Activated naive CD8-positive, alpha-beta T cell treated with anti-CD3 and anti-CD28 coated beads, Interleukin-2, amount 50 U/mL, for 24 hours (primary cell): Measurements from ENCODE around the gene TWIST2.

Experiments
- ATAC-seq: fragments of 150-1000 bp; cut with Tn5 transposase; one replicate; pipeline ENCODE4 v1.10.0; 2021
- DNase-seq: peaks from one replicate; pipeline ENCODE4 v3.0.0; 2021
- H3K27ac Mint-ChIP-seq: one replicate; pipeline ENCODE4 v1.8.0; 2021; ENCODE audit warnings: mild to moderate bottlenecking, mixed read lengths
- H3K27me3 Mint-ChIP-seq: one replicate; pipeline ENCODE4 v1.8.0; 2021; ENCODE audit warnings: mixed read lengths
- H3K36me3 Mint-ChIP-seq: one replicate; pipeline ENCODE4 v1.8.0; 2021; ENCODE audit warnings: low read depth, mixed read lengths
- H3K4me1 Mint-ChIP-seq: one replicate; pipeline ENCODE4 v1.8.0; 2021; ENCODE audit warnings: mixed read lengths
- H3K4me3 Mint-ChIP-seq: one replicate; pipeline ENCODE4 v1.8.0; 2021; ENCODE audit warnings: mild to moderate bottlenecking, moderate library complexity, mixed read lengths
- H3K9me3 Mint-ChIP-seq: one replicate; pipeline ENCODE4 v1.8.0; 2021; ENCODE audit warnings: mixed read lengths

TWIST2 gene

DNA sequence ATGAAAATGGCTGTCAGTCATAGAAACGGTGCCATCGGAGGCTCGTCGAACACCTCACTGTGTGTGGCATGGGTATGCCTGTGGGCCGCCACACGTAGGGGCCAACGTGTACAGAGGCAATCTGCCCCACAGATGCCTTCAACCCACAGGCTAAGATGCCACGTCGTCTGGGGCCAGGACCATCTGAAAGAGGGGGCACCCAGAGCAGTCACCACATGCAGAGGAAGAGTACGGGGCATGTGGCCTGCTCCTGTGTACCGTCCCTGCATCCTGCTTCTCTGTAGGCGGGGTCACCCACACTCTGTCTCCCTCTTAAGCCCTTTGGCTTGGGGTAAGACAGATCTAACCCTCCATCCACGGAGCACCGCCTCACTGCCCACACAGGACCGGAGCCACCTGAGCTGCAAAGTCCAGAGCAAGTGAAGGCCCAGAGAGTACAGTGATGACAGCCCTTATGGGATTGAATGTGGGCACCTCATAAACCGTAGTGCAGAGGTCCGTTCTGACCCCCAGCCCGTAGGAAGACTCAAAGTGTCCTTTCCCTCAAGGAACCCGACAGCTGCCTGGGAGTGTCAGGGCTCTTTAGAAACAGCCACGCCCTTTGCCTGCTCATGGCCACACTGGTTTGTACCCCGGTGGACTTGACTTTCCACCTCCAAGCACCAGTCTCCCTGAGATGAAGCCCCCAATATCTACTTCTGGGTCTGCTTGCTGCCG, 66.2 kb downstream of the TWIST2 start:
- ATAC-seq (no peak), DNase-seq (no peak)
- Mint-ChIP-seq H3K4me3 (no peak overlapping the region), H3K27ac (no peak overlapping the region), H3K9me3 (no peaks in the 10 kb centered on the region), H3K27me3 (peaks cover 6% of the 10 kb centered on the region), H3K4me1 (no peaks in the 10 kb centered on the region), H3K36me3 (no peaks in the 10 kb centered on the region)

DNA sequence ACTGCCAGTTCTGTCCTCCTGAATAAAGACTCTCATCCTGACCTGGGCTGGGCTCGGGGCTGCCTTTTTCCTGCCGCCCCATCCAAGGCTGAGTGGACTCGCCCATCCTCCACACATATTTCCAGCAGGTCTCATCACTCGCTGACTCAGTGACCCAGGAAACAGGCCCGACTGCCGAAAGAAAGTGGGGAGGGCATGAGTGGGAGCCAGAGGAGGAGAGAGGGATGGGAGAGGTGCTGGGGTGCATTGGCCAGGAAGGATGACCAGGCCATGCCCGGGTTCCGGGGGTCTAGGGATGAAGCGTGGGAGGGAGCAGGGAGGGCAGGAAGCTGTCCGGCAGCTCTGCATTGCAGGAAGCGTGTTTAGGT, 66.7 kb downstream of the TWIST2 start:
- Mint-ChIP-seq H3K27ac (no peak overlapping the region), H3K4me3 (no peak overlapping the region), H3K27me3 (peaks cover 6% of the 10 kb centered on the region), H3K36me3 (no peaks in the 10 kb centered on the region), H3K4me1 (no peaks in the 10 kb centered on the region), H3K9me3 (no peaks in the 10 kb centered on the region)
- ATAC-seq (no peak), DNase-seq (no peak)

- Mint-ChIP-seq H3K27me3 (peaks cover 6% of the 10 kb centered on the region), H3K36me3 (no peaks in the 10 kb centered on the region), H3K4me1 (no peaks in the 10 kb centered on the region), H3K27ac (no peak overlapping the region), H3K9me3 (no peaks in the 10 kb centered on the region), H3K4me3 (no peak overlapping the region)
- ATAC-seq (no peak), DNase-seq (no peak)
Measured at GRCh38 chr2:238915196-238915595, 67.3 kb downstream of the TWIST2 start.

DNA sequence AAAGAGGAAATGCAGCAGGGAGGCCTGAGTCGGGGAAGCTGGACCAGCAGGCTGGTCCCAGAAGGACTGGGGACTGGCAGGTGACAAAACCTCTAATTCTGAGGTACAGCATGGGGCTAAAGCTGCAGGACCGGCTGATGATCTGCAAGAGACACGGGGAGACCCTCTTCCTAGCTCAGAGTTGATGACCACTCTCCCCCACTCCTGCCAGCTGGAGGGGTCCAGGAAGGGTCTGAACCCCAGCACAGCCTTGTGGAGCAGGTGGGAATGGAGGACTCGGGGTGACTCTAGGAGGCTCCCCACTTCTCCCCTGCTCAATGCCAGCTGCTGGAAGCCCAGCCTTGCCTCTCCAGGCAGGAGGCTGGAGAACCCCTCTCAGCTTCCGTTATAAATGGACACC, 67.7 kb downstream of the TWIST2 start:
- Mint-ChIP-seq H3K4me1 (no peaks in the 10 kb centered on the region), H3K36me3 (no peaks in the 10 kb centered on the region), H3K4me3 (no peak overlapping the region), H3K27me3 (peaks cover 6% of the 10 kb centered on the region), H3K27ac (no peak overlapping the region), H3K9me3 (no peaks in the 10 kb centered on the region)
- no peak for ATAC-seq
- no peak for DNase-seq

DNA sequence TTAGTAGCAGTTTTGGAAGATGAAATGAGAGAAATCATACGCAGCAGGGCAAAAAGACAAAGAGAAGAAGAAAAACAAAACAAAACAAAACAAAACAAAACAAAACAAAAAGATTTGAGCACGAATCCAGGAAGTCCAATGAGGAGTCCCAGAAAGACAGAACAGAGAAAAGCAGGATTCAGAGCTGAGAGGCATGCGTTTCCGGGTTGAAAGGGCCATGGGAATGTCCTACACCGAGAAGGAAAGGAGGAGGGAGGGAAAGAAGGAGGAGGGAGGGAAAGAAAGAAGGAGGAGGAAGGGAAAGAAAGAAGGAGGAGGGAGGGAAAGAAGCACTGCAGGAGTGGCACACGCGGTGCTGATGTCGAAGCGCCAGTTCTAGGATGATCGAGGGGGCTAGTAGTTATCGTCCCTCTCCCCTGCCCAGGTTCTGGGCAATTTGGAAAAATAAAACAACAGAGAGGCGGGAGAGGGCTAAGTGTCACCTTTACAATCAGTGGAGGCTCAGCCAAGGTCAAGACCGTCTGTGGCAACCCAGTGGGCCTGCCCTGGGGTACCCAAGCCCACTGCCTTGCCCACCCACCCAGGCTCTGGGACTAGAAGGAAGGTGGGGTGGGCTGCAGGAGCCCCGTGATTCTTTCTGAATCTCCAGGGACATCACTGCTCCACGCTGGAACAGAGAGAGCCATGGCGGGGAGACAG, 68.4 kb downstream of the TWIST2 start:
- no peaks in the 10 kb centered on the region for H3K9me3 Mint-ChIP-seq
- no peak for DNase-seq
- ATAC-seq, result no peak
- peaks cover 6% of the 10 kb centered on the region for H3K27me3 Mint-ChIP-seq
- no peak overlapping the region for H3K27ac Mint-ChIP-seq
- no peaks in the 10 kb centered on the region for H3K36me3 Mint-ChIP-seq
- H3K4me1 Mint-ChIP-seq, result no peaks in the 10 kb centered on the region
- H3K4me3 Mint-ChIP-seq, result no peak overlapping the region

- H3K4me1 Mint-ChIP-seq, result no peaks in the 10 kb centered on the region
- no peak overlapping the region for H3K27ac Mint-ChIP-seq
- H3K9me3 Mint-ChIP-seq, result no peaks in the 10 kb centered on the region
- H3K36me3 Mint-ChIP-seq, result no peaks in the 10 kb centered on the region
- DNase-seq (no peak), ATAC-seq (no peak)
- no peak overlapping the region for H3K4me3 Mint-ChIP-seq
- H3K27me3 Mint-ChIP-seq, result peaks cover 5% of the 10 kb centered on the region
Measured at GRCh38 chr2:238916875-238917590, 69.1 kb downstream of the TWIST2 start.

GRCh38 chr2:238919307-238919706, 71.4 kb downstream of the TWIST2 start:
- no peaks in the 10 kb centered on the region for H3K9me3 Mint-ChIP-seq
- no peak overlapping the region for H3K27ac Mint-ChIP-seq
- H3K27me3 Mint-ChIP-seq, result peaks cover 7% of the 10 kb centered on the region
- H3K4me1 Mint-ChIP-seq, result no peaks in the 10 kb centered on the region
- DNase-seq, result no peak
- H3K36me3 Mint-ChIP-seq, result no peaks in the 10 kb centered on the region
- H3K4me3 Mint-ChIP-seq, result no peak overlapping the region
- ATAC-seq, result no peak

GRCh38 chr2:238920053-238920452, 72.2 kb downstream of the TWIST2 start:
- H3K36me3 Mint-ChIP-seq, result no peaks in the 10 kb centered on the region
- peaks cover 7% of the 10 kb centered on the region for H3K27me3 Mint-ChIP-seq
- no peaks in the 10 kb centered on the region for H3K4me1 Mint-ChIP-seq
- H3K4me3 Mint-ChIP-seq, result no peak overlapping the region
- no peaks in the 10 kb centered on the region for H3K9me3 Mint-ChIP-seq
- no peak for ATAC-seq
- no peak for DNase-seq
- no peak overlapping the region for H3K27ac Mint-ChIP-seq

DNA sequence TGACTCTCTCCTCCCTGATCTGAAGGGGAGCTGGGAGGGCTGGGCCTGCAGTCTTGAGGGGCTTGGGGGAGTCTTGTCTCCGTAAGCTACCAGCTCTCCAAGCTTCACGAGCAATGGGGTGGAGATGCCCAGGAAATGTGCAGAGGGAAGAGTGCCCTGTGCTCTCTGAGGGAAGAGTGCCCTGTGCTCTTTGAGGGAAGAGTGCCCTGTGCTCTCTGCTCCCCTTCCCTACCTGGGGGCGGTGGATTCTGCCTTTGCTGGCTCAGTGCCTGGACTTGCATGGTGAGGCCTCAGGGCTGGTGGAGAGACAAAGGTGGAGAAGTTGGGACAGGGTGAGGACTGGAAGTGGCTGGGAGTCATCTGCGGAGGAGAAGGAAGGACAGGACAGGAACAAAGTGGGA, 72.7 kb downstream of the TWIST2 start:
- Mint-ChIP-seq H3K9me3 (no peaks in the 10 kb centered on the region), H3K4me1 (no peaks in the 10 kb centered on the region), H3K36me3 (no peaks in the 10 kb centered on the region), H3K4me3 (no peak overlapping the region), H3K27me3 (peaks cover 7% of the 10 kb centered on the region), H3K27ac (no peak overlapping the region)
- DNase-seq, result no peak
- no peak for ATAC-seq

DNA sequence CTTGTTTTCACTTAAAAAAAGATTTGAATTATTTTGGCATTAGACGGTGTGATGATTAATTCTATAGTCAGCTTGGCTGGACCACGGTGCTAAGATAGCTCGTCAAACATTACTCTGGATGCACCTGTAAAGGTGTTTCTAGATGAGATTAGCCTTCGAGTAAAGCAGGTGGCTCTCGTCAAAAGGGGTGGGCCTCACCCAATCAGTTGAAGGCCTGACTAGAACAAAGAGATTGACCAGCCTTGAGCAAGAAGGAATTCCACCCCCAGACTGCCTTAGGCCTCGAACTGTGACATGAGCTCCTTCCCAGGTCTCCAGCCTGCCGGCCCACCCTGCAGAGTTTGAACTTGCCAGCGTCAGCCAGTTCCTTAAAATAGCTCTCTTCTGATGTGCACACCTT, 73.4 kb downstream of the TWIST2 start:
- H3K36me3 Mint-ChIP-seq, result no peaks in the 10 kb centered on the region
- DNase-seq (no peak), ATAC-seq (no peak)
- no peaks in the 10 kb centered on the region for H3K9me3 Mint-ChIP-seq
- H3K4me1 Mint-ChIP-seq, result no peaks in the 10 kb centered on the region
- peaks cover 7% of the 10 kb centered on the region for H3K27me3 Mint-ChIP-seq
- H3K27ac Mint-ChIP-seq, result no peak overlapping the region
- no peak overlapping the region for H3K4me3 Mint-ChIP-seq

GRCh38 chr2:238921681-238922319, 73.9 kb downstream of the TWIST2 start:
- DNase-seq (no peak), ATAC-seq (no peak)
- H3K4me1 Mint-ChIP-seq, result no peaks in the 10 kb centered on the region
- H3K27ac Mint-ChIP-seq, result no peak overlapping the region
- H3K9me3 Mint-ChIP-seq, result no peaks in the 10 kb centered on the region
- H3K36me3 Mint-ChIP-seq, result no peaks in the 10 kb centered on the region
- no peak overlapping the region for H3K4me3 Mint-ChIP-seq
- peaks cover 7% of the 10 kb centered on the region for H3K27me3 Mint-ChIP-seq

GRCh38 chr2:238922435-238922834, 74.5 kb downstream of the TWIST2 start:
- no peaks in the 10 kb centered on the region for H3K4me1 Mint-ChIP-seq
- no peaks in the 10 kb centered on the region for H3K36me3 Mint-ChIP-seq

GRCh38 chr2:238924032-238924431, 76.1 kb downstream of the TWIST2 start:
- ATAC-seq, result no peak
- Mint-ChIP-seq H3K27ac (no peak overlapping the region), H3K4me1 (no peaks in the 10 kb centered on the region), H3K9me3 (no peaks in the 10 kb centered on the region), H3K36me3 (no peaks in the 10 kb centered on the region), H3K4me3 (no peak overlapping the region), H3K27me3 (peaks cover 14% of the 10 kb centered on the region)
- DNase-seq, result no peak

More at GRCh38 chr2:238922435-238922834, 74.5 kb downstream of the TWIST2 start:
- no peak for DNase-seq
- no peaks in the 10 kb centered on the region for H3K9me3 Mint-ChIP-seq
- peaks cover 13% of the 10 kb centered on the region for H3K27me3 Mint-ChIP-seq
- H3K27ac Mint-ChIP-seq, result no peak overlapping the region
- peak; percentile 20 for ATAC-seq
- no peak overlapping the region for H3K4me3 Mint-ChIP-seq

GRCh38 chr2:238924796-238925195, 76.9 kb downstream of the TWIST2 start:
- Mint-ChIP-seq H3K9me3 (no peaks in the 10 kb centered on the region), H3K36me3 (no peaks in the 10 kb centered on the region), H3K4me1 (no peaks in the 10 kb centered on the region), H3K4me3 (no peak overlapping the region), H3K27ac (no peak overlapping the region), H3K27me3 (peaks cover 20% of the 10 kb centered on the region)
- no peak for ATAC-seq
- DNase-seq, result no peak

DNA sequence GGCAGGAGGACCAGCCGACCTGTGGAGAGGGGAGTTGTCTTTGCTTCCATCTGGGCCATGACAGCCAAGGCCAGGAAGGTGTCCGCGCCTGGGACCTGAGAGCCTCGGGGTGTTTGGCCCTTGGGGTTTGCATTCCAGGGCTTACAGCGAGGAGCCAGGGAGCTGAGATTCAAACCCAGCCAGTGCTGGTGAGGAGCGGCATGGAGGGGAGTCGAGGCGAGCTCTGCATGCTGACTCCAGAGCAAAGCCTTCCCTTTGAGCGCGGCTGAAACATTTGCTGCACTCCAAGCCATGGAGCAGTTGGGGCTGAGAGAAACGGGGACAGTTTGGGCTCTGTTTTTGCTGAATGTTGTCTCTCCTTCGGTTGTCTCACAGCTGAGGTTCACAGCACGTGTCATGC, 77.4 kb downstream of the TWIST2 start:
- Mint-ChIP-seq H3K9me3 (no peaks in the 10 kb centered on the region), H3K4me1 (no peaks in the 10 kb centered on the region), H3K27ac (no peak overlapping the region)

More for the DNA sequence above, 77.4 kb downstream of the TWIST2 start:
- DNase-seq, result no peak
- Mint-ChIP-seq H3K36me3 (no peaks in the 10 kb centered on the region), H3K4me3 (no peak overlapping the region), H3K27me3 (peaks cover 20% of the 10 kb centered on the region)
- ATAC-seq, result no peak
